DMS153 treated with DMSO at 0.1 percent for 48 hours (cell line): ENCODE data around the gene IZUMO1.
"Not testable (repeated sequence)": the region's sequence is repeated elsewhere in the genome, so short reads cannot be mapped to it uniquely, and the experiment has no call there.

Experiments
- DNase-seq: peaks from one replicate; lab custom pipeline; 2025; ENCODE audit not compliant: unreplicated experiment; lab: John Stamatoyannopoulos, UW

IZUMO1 gene

GRCh38 chr19:48746738-48747575 lies at the start of gene IZUMO1:
Gene IZUMO1, minus strand, starts transcription at chr19:48746909. Its CDS starts 1,050 bp downstream, at chr19:48745859.
- peak; percentile 82 for DNase-seq

DNA sequence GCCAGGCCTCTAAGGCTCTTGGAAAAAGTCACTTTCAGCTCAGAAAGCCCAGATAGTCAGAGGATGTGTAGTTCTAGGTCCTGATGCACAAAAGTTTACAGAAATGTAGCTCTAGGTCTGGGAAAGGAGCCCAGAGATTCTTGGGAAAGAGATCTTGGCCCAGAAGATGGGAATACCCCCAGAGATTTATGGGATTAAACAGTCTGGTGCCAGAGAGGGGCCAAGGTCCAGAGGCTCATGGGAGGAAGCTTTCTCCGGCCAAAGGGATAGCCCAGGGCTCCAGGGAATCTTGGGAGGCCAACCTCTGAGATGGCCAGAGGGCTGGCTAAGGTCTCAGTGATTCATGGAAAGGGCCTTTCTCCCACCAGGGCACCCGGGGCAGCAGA lies 49.0 kb upstream of the IZUMO1 start:
- DNase-seq: no peak

DNA sequence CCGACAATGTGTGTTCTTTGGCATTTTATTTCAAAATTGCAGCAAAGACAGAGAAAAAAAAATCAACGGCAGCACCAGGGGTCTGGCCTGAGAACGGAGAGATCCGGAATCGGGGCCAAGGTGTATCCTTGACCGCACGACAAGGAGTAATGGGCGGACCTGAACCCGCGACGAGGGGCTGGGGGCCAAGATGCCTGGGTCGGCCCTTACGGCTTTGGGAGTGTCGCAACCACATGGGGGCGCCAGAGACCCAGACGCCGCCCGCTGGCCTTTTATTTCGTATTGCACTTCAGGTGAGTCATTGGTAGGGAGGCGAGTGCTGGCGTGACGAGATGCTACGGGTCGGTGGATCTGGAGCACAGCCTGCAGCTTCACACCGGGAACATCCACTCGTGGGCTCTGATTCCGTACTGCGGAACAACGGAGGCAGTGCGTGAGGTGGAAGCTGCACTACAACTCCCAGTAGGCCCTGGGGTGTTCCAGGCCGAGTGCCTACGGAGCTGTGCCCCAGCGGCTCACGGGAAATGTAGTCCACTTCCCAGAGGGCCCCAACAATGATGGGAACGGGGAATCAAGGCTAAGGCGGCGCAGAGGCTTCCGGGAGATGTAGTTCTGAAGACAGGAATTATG lies 48.5 kb upstream of the IZUMO1 start:
- DNase-seq: peak; percentile 94

- DNase-seq: no peak
Observed at GRCh38 chr19:48794291-48794690, 47.6 kb upstream of the IZUMO1 start.

DNA sequence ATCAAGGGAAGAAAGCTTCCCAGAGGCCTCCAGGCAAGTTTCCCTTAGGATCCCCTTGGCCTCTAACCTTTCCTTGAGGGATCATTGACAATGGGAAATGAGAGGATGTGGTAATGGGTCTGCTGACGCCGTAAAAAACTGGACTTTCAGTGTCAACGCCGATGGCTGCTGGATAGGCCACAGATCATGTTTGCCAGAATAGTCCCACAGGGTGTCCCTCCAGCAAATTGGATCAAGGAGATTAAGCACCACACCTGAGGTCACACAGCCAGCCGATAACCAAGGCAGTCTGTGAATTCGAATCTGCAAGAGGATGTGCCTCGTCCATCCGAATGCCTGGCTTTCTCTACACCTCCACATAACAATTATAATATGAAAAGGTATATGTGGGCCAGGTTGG lies 46.6 kb upstream of the IZUMO1 start:
- DNase-seq: no peak

DNA sequence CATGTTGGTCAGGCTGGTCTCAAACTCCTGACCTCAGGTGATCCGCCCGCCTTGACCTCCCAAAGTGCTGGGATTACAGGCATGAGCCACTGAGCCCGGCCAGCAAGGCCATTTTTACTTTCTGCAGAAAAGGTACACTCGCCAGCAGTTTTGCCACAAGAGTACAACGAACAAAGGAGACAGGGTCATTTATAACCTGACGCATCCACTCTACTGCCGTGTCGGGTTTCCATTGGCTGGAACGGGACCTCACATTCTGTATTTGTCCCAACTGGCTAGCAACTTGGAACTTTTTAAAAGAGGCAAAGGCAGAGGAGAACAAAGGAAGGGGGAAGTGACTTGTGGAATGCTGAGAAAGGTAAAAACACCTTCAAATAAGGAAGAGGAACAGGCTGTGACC lies 40.6 kb upstream of the IZUMO1 start:
- not testable (repeated sequence) for DNase-seq

DNA sequence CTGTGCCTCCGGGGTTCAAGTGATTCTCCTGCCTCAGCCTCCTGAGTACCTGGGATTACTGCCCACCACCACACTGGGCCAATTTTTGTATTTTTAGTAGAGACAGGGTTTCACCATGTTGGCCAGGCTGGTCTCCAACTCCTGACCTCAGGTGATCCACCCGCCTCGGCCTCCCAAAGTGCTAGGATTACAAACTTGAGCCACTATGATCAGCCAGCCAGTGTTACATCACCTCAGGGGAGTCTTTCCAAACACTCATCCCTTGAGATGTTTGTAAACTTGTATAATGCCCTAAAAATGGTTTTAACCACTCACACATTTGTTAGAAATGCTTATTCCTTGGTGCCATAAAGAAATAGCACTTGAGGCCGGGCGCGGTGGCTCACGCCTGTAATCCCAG lies 39.7 kb upstream of the IZUMO1 start:
- DNase-seq: not testable (repeated sequence)

DNA sequence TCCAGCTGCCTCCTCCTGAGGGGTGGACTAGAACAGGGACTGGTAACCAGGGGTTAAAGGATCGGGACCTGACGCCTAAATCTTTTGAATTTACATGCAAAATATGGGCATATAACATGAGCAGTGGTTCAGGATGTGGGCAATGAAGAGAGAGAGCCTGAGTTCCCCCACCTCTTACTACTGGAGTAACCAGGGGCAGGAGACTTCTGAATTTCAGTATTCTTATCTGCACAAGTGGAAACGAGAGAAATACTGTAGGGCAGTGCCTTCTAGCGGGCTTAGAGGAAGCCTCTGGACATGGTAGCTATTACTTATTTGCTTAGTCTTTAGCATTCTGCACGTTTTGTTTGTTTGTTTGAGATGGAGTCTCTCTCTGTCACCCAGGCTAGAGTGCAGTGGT lies 37.8 kb upstream of the IZUMO1 start:
- peak; percentile 20 for DNase-seq

DNA sequence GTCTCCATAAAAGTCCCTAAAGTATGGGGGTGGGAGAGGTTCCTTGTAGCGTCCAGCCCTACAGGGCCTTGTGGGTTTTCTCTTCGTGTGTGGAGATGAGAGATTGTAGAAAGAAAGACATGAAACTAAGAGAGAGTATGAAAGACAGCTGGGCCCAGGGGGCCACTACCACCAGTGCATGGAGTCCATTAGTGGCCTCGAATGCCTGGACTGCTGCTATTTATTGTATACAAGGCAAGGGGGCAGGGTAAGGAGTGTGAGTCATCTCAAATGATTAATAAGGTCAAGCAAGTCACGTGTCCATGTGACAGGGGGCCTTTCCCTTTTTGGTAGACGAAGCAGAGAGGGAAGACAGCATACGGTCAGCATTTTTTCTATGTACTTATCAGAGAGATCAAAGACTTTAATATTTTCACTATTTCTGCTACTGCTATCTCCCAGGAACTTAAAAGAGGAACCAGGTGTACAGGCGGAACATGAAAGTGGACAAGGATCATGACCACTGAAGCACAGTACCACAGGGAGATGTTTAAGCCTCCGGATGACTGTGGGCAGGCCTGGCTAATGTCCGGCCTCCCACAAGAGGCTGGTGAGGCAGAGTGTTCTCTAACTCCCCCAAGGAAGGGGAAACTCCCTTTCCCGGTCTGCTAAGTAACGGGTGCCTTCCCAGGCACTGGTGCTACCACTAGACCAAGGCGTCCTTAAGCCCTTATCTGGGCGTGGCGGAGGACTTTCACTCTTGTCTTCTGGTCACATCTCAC lies 34.1 kb upstream of the IZUMO1 start:
- DNase-seq: no peak

DNA sequence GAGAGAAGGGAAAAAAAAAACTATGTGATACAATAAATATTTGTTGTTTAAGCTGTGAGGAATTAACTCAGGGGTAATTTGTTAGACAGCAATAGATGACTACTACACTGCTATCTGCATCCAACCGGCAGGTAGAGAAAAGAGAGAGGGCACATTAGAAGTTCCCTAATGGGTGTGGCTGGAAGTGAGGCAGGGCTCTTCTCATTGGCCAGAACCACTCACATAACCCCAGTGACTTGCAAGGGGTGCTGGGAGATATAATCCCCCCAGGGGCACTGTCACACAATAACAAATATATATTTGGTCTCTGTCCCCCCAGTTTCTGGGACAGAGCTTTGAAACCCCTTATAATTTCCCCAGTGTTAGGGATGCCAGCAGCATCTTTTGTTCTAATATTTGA lies 32.9 kb upstream of the IZUMO1 start:
- DNase-seq: no peak

DNA sequence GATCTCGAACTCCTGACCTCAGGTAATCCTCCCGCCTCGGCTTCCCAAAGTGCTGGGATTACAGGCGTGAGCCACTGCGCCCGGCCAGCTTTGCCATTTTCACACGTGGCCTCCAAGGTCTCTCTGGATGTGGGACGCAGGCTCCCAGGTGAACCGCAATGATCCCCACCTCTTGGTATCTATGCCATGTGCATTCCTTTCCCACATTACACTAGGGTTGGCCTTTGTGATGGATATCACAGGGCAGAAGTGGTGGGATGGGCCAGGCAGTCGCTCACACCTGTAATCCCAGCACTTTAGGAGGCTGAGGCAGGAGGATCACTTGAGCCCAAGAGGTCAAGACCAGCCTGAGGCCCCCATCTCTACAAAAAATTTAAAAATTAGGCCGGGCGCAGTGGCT lies 31.0 kb upstream of the IZUMO1 start:
- DNase-seq: no peak

DNA sequence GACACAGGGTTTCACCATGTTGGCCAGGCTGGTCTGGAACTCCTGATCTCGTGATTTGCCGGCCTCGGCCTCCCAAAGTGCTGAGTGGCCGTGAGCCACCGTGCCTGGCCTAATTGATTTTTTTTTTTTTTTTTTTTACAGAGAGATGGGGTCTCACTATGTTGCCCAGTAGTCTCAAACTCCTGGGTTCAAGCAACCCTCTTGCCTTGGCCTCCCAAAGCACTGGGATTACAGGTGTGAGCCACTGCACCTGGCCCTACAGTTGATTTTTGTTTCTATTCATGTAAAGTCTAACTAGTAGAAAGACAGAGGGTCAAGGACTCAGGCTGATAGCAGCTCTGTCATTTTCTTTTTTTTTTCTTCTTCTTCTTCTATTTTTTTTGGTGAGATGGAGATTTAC lies 30.4 kb upstream of the IZUMO1 start:
- no peak for DNase-seq

GRCh38 chr19:48772503-48772953 lies 25.8 kb upstream of the IZUMO1 start:
- no peak for DNase-seq

DNA sequence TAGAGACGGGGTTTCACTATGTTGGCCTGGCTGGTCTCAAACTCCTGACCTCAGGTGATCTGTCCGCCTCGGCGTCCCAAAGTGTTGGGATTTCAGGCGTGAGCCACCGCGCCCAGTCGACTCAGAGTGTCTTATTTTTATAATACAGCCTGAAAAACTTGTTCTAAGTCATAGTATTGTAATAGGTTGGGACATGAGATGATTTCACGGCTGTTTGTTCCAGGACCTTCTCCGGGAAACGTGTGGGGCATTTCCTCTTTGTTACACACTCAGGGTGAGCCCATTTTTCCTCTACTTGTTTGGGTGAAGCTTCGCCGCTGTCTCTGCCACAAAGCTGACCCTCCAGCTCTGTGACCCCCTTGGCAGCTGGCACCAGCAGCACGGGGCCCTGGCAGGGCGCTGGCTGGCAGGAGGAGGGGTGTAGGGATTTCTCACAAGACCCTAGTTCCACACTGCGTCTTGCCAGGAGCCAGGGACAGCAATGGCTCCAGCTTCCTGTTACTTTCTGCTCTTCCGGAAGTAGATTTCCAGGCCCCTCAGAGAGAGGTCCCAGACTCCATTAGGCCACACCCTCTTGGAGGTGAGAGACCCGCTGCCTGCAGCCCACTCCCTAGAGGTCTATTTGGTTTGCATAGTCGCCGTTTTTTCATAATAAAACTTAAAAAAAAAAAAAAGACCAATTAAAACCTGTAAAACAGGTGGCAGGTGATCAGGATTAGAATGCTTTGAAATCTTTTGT lies 24.2 kb upstream of the IZUMO1 start:
- no peak for DNase-seq

DNA sequence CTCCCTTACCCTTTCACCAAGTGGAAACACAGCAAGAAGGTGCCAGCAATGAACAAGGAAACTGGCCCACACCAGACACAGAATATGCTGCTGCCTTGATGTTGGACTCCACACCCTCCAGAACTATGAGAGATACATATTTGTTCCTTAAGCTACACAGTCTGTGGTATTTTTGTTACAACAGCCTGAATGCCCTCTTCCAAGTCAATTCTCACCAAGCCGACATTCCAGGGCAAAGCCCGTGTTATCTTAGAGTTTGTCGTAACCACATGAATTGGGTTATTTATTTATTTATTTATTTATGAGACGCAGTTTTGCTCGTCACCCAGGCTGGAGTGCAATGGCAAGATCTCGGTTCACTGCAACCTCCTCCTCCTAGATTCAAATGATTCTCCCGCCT lies 23.6 kb upstream of the IZUMO1 start:
- no peak for DNase-seq

- no peak for DNase-seq
Observed at GRCh38 chr19:48768994-48769713, 22.4 kb upstream of the IZUMO1 start.

DNA sequence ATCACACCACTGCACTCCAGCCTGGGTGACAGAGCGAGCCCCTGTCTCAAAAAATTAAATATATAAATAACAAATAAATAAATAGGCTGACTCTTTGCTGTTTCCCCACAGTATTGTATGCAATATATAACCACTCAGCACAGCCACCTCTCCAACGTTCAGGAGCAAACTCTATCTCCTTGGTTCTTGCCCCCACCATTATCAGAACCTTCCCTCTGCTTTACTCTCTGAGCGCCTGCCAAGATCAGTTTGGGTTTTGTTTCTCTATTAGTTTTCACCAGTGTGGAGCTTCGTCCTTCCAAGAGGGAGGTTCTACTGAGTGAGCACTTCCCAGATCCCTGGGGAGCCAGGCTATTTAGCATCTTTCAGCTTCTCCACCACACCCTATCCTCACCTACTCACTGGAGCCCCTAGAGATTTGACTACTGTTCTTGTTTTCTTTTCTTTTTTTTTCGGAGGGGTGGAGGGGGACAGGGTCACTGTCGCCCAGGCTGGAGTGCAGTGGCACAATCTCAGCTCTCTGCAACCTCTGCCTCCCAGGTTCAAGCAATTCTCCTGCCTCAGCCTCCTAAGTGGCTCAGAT lies 21.6 kb upstream of the IZUMO1 start:
- DNase-seq: not testable (repeated sequence)

DNA sequence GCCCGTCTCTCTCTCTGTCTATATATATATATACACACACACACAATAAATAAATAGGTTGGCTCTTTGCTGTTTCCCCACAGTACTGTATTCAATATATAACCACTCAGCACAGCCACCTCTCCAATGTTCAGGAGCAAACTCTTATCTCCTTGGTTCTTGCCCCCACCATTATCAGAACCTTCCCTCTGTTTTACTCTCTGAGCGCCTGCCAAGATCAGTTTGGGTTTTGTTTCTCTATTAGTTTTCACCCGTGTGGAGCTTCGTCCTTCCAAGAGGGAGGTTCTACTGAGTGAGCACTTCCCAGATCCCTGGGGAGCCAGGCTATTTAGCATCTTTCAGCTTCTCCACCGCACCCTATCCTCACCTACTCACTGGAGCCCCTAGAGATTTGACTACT lies 19.1 kb upstream of the IZUMO1 start:
- not testable (repeated sequence) for DNase-seq

GRCh38 chr19:48760504-48761205 lies 13.9 kb upstream of the IZUMO1 start:
- DNase-seq: no peak
